Erythroblast (primary cell): ENCODE results near the gene IFITM1.

Source experiments
- GATA1 ChIP-seq: IDR thresholded peaks from 2 replicates; pipeline ENCODE4 v1.6.1; 2011; ENCODE audit warnings: low read depth, mild to moderate bottlenecking, control low read depth, low read length, moderate library complexity
- POLR2A ChIP-seq: IDR thresholded peaks from 2 replicates; pipeline ENCODE4 v1.6.1; 2011; ENCODE audit warnings: mild to moderate bottlenecking, low read length

DNA sequence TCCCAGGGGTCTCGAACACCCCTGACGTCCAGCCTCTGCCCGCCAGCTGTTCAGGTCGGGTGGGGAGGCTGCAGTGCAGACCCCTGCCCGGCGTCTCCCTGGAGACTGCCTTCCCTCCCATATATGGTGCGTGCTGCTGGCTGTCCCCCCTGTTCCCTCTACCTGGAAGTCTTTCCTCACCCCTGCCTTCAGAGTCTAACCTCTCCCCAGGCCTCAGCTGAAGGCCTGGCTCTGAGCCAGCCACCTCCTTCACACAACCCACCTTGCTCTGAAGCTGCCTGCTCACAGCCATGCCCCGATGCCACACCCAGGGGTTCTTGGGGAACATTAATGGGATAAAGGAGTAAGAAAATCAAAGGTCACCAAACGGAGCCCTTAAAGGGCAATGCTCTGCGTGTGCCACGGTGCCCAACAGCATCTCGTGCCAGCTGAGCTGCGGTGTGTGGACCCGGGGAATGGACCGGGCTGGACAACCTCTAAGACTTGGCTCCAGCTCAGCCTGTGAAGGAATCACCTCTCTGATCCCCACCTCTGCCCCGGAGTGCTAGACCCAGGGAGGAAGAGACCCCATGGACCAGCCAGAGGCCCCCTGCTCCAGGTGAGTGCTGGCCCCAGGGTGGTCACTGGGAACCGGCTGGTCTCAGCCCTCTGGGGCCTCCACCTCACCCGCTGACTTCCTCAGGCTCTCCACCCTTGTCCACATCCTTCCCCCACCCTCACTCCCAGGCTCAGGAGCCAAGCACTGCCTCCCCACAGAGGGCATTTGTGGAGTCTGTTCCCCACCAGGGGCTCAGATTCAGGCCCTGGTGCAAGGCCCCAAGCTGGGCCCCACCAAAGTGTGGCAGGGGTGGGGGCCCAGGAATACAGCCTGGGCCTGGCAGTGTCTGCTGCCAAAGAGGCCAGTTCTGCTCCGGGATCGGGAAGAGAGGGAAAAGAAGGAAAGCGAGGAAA lies 35.6 kb upstream of the IFITM1 start, which contains the start of gene NLRP6:
- TF ChIP-seq POLR2A = no peak
- TF ChIP-seq GATA1 = no peak
